Gastrocnemius medialis (tissue), 4 donors: ENCODE results near the gene ZNF750. TPM values are rescaled to one million over a fixed set of nuclear protein-coding genes. Genes with fewer than 3 reads are reported as not detected.

Experiments
- ATAC-seq, 2 donors: fragments of 150-250 bp; one replicate each; pipeline ENCODE4 v1.9.1; 2016
- DNase-seq, 2 donors: peaks; one replicate each; pipeline ENCODE4 v3.0.0-alpha.2; 2019
- H3K27ac ChIP-seq, 4 donors: fragments of 200-600 bp; sonication (generic); 1 replicate in 1 of 4; 2 replicates in 3 of 4; pipeline ENCODE4 v1.5.1; 2016 to 2018; ENCODE audit warnings: mild to moderate bottlenecking in 2 of 4, moderate library complexity in 1 of 4
- H3K27me3 ChIP-seq, 3 donors: fragments of 200-600 bp; sonication (generic) in 2 of 3; 1 replicate in 1 of 3; 2 replicates in 2 of 3; pipeline versions ENCODE4 v1.5.1 to v1.6.0; 2016 to 2019; ENCODE audit warnings: mild to moderate bottlenecking in 1 of 3, moderate library complexity in 1 of 3
- H3K36me3 ChIP-seq, 2 donors: fragments of 200-600 bp; sonication (generic) in 1 of 2; one replicate each; pipeline ENCODE4 v1.5.1; 2017 to 2018
- H3K4me1 ChIP-seq, 2 donors: fragments of 200-600 bp; sonication (generic) in 1 of 2; one replicate each; pipeline ENCODE4 v1.5.1; 2016 to 2017; ENCODE audit warnings: mild to moderate bottlenecking in 2 of 2
- H3K4me3 ChIP-seq, 4 donors: fragments of 200-600 bp; sonication (generic) in 3 of 4; 1 replicate in 1 of 4; 2 replicates in 3 of 4; pipeline ENCODE4 v1.5.1; 2016 to 2019; ENCODE audit warnings: mild to moderate bottlenecking in 2 of 4
- H3K9me3 ChIP-seq, 3 donors: fragments of 200-600 bp; sonication (generic) in 2 of 3; 1 replicate in 1 of 3; 2 replicates in 2 of 3; pipeline ENCODE4 v1.5.1; 2016 to 2019
- POLR2A ChIP-seq, 2 donors: fragments of 450-650 bp; IDR thresholded peaks; one replicate each; pipeline ENCODE4 v1.6.1; 2017; ENCODE audit warnings: antibody characterized with exemption in 2 of 2, mild to moderate bottlenecking in 2 of 2, moderate library complexity in 2 of 2
- in situ Hi-C, 4 donors: fragments of 200-750 bp; cut with MboI; loops; one replicate each; pipeline versions ENCODE4 v1.15.0 to v1.8.0; 2017; ENCODE audit warnings: low sequenced_read_pairs in 4 of 4
- intact Hi-C: fragments of 100-400 bp; cut with DNase I; formaldehyde crosslinking; loops from one replicate; pipeline ENCODE4 v1.15.1; 2023; ENCODE audit warnings: low total_unique reads
- total RNA-seq, 4 donors: library from RNA; depleted of rRNA; stranded (reverse); fragments of >200 nt; gene quantifications; one replicate each; pipeline versions ENCODE4 v1.1.0 to v1.2.3, GENCODE V29; 2016
- TF ChIP-seq, protein P1 (sequence below), 5 experiments: fragments of 450-650 bp in 3 of 5; fragments of 200-600 bp in 2 of 5; sonication (generic) in 2 of 5; IDR thresholded peaks in 4 of 5; conservative IDR thresholded peaks in 1 of 5; 1 replicate in 4 of 5; 2 replicates in 1 of 5; pipeline ENCODE4 v1.5.1; 2016 to 2019; ENCODE audit warnings: antibody characterized with exemption in 5 of 5, mild to moderate bottlenecking in 3 of 5, moderate library complexity in 3 of 5

Gene ZNF750
- total RNA-seq, 4 donors from 2014 or later, result 2.5 to 17.8 (median 11.7) TPM

GRCh38 chr17:82797061-82797460, 42.8 kb downstream of the ZNF750 start:
- no peak for TF ChIP-seq POLR2A (IDR thresholded peaks at IDR 0.05)
- TF ChIP-seq, protein P1, sequence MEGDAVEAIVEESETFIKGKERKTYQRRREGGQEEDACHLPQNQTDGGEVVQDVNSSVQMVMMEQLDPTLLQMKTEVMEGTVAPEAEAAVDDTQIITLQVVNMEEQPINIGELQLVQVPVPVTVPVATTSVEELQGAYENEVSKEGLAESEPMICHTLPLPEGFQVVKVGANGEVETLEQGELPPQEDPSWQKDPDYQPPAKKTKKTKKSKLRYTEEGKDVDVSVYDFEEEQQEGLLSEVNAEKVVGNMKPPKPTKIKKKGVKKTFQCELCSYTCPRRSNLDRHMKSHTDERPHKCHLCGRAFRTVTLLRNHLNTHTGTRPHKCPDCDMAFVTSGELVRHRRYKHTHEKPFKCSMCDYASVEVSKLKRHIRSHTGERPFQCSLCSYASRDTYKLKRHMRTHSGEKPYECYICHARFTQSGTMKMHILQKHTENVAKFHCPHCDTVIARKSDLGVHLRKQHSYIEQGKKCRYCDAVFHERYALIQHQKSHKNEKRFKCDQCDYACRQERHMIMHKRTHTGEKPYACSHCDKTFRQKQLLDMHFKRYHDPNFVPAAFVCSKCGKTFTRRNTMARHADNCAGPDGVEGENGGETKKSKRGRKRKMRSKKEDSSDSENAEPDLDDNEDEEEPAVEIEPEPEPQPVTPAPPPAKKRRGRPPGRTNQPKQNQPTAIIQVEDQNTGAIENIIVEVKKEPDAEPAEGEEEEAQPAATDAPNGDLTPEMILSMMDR (IDR thresholded peaks at IDR 0.05 in 4 of 5, conservative IDR thresholded peaks at IDR 0.05 in 1 of 5), result no peak
- intact Hi-C loops, result no loop called here
- Histone ChIP-seq H3K9me3 (no peaks in the 10 kb centered on the region), H3K4me3 (no peak overlapping the region), H3K36me3 (peaks cover 0 to 10% of the 10 kb centered on the region in 2 donors), H3K27ac (no peak overlapping the region), H3K27me3 (no peaks in the 10 kb centered on the region), H3K4me1 (no peaks in the 10 kb centered on the region)
- ATAC-seq, result no peak
- in situ Hi-C loops, result no loop called here
- no peak for DNase-seq

- ATAC-seq (no peak), DNase-seq (no peak)
- Histone ChIP-seq H3K4me1 (no peaks in the 10 kb centered on the region), H3K4me3 (no peak overlapping the region), H3K36me3 (peaks cover 0 to 10% of the 10 kb centered on the region in 2 donors), H3K27me3 (no peaks in the 10 kb centered on the region), H3K9me3 (no peaks in the 10 kb centered on the region), H3K27ac (peak overlapping the region; percentile 2 to 66 (median 58))
- in situ Hi-C loops (no loop called here), intact Hi-C loops (no loop called here)
- TF ChIP-seq, protein P1 (IDR thresholded peaks at IDR 0.05 in 4 of 5, conservative IDR thresholded peaks at IDR 0.05 in 1 of 5), result no peak
- no peak for TF ChIP-seq POLR2A (IDR thresholded peaks at IDR 0.05)
Measured at GRCh38 chr17:82795615-82796014, 44.2 kb downstream of the ZNF750 start.

DNA sequence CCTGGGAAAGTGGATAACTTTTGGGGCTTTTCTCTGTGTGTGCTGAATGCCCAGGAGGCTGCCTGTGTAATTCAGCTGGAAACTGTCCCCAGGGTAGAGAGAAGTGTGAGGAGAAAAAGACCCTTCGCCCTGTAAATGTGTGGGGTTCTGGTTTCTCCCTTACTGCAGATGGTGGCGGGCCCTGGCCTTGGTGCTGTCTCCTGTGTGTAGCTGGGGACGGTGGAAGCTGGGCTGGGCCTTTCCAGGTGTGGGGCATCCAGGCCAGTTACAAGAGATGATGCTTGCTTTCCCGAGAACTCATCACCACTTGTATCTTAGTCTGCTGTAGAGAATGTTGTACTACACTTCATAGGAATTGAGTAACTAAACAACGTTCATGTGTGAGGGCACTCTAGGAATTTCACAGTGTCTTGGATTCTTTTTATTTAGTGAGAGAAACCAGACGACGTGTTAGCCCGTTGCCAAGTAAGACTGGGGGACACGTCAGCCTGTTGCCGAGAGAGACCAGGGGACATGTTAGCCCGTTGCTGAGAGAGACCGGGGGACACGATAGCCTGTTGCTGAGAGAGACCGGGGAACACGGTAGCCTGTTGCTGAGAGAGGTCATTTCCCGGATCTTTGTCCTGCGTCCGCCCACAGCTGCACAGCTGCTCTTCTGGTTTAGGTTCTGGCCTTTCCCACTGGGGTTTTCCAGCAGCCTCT, 44.9 kb downstream of the ZNF750 start:
- Histone ChIP-seq H3K4me3 (no peak overlapping the region), H3K9me3 (no peaks in the 10 kb centered on the region), H3K4me1 (no peaks in the 10 kb centered on the region), H3K27ac (peak overlapping the region; percentile 2 to 66 (median 58)), H3K27me3 (no peaks in the 10 kb centered on the region), H3K36me3 (peaks cover 0 to 6% of the 10 kb centered on the region in 2 donors)
- intact Hi-C loops (no loop called here), in situ Hi-C loops (no loop called here)
- ATAC-seq (peak in 1 of 2 donors; percentile 37), DNase-seq (no peak)
- TF ChIP-seq, protein P1 (IDR thresholded peaks at IDR 0.05 in 4 of 5, conservative IDR thresholded peaks at IDR 0.05 in 1 of 5), result no peak
- no peak for TF ChIP-seq POLR2A (IDR thresholded peaks at IDR 0.05)

- intact Hi-C loops, result no loop called here
- no peak overlapping the region for H3K4me3 ChIP-seq
- no peaks in the 10 kb centered on the region for H3K9me3 ChIP-seq
- in situ Hi-C loops, result no loop called here
- DNase-seq (no peak), ATAC-seq (no peak)
- TF ChIP-seq, protein P1 (IDR thresholded peaks at IDR 0.05 in 4 of 5, conservative IDR thresholded peaks at IDR 0.05 in 1 of 5), result no peak
- no peak for TF ChIP-seq POLR2A (IDR thresholded peaks at IDR 0.05)
- no peaks in the 10 kb centered on the region for H3K36me3 ChIP-seq
- no peaks in the 10 kb centered on the region for H3K27me3 ChIP-seq
- peak overlapping the region in 2 of 4 donors; percentile 25 to 57 for H3K27ac ChIP-seq
- H3K4me1 ChIP-seq, result no peaks in the 10 kb centered on the region
Measured at GRCh38 chr17:82793974-82794630, 45.7 kb downstream of the ZNF750 start.
